Esophagus squamous epithelium (tissue), 5 donors: ENCODE results near the gene TERT. TPM values are rescaled to one million over a fixed set of nuclear protein-coding genes. Genes with fewer than 3 reads are reported as not detected.

ENCODE experiments used
- DNase-seq: peaks from one replicate; lab custom pipeline; 2025; lab: John Stamatoyannopoulos, UW
- H3K27ac ChIP-seq, 4 donors: fragments of 200-600 bp; sonication (generic); one replicate each; pipeline ENCODE4 v1.5.1; 2016 to 2019; ENCODE audit warnings: mild to moderate bottlenecking in 1 of 4
- H3K27me3 ChIP-seq, 4 donors: fragments of 200-600 bp; sonication (generic); 1 replicate in 3 of 4; 2 replicates in 1 of 4; pipeline versions ENCODE4 v1.5.1 to v1.6.0; 2017 to 2021; ENCODE audit warnings: antibody characterized with exemption in 1 of 4
- H3K36me3 ChIP-seq, 3 donors: fragments of 200-600 bp; sonication (generic); one replicate each; pipeline ENCODE4 v1.5.1; 2016 to 2019
- H3K4me1 ChIP-seq, 3 donors: fragments of 200-600 bp; sonication (generic); one replicate each; pipeline ENCODE4 v1.5.1; 2017 to 2019
- H3K4me3 ChIP-seq, 4 donors: fragments of 200-600 bp; sonication (generic); 1 replicate in 3 of 4; 2 replicates in 1 of 4; pipeline ENCODE4 v1.5.1; 2016 to 2019; ENCODE audit warnings: mild to moderate bottlenecking in 2 of 4, moderate library complexity in 1 of 4
- H3K9me3 ChIP-seq, 3 donors: fragments of 200-600 bp; sonication (generic); one replicate each; pipeline ENCODE4 v1.5.1; 2016 to 2019
- CTCF ChIP-seq, 6 experiments: fragments of 450-650 bp in 4 of 6; fragments of 200-600 bp in 2 of 6; sonication (generic) in 2 of 6; IDR thresholded peaks; one replicate each; pipeline ENCODE4 v1.5.1; 2016 to 2019; ENCODE audit warnings: antibody characterized with exemption in 6 of 6, mild to moderate bottlenecking in 4 of 6, moderate library complexity in 4 of 6
- POLR2A ChIP-seq, 4 donors: fragments of 450-650 bp; IDR thresholded peaks; one replicate each; pipeline ENCODE4 v1.6.1; 2017; ENCODE audit warnings: antibody characterized with exemption in 4 of 4, mild to moderate bottlenecking in 4 of 4, moderate library complexity in 3 of 4
- WGBS, 2 donors: methylation state at CpG; one replicate each; pipeline ENCODE4 v1.1.5; 2018; 5-methylcytosine and 5-hydroxymethylcytosine counted together
- intact Hi-C: fragments of 100-400 bp; cut with DNase I; formaldehyde crosslinking; loops from one replicate; pipeline ENCODE4 v1.15.0; 2022
- total RNA-seq, 4 donors: library from RNA; depleted of rRNA; stranded (reverse); fragments of >200 nt; gene quantifications; one replicate each; pipeline ENCODE4 v1.1.0, GENCODE V29; 2016
- donor health status: DM: yes; HTN: yes; CAD: no.

Gene TERT
- total RNA-seq, 4 donors from 2014 or later: 0.19 to 9.5 (median 0.31) TPM; not detected in 1

GRCh38 chr5:1216918-1217295, 78.0 kb downstream of the TERT start:
- peaks cover 0 to 3% (median 0%) of the 10 kb centered on the region in 3 donors for H3K9me3 ChIP-seq
- 51 to 81% methylated on average over 3 to 8 of the region's 18 CpGs for WGBS, 2 donors
- H3K27ac ChIP-seq: no peak overlapping the region
- H3K27me3 ChIP-seq: peaks cover 0 to 43% (median 0%) of the 10 kb centered on the region in 4 donors
- H3K4me3 ChIP-seq: no peak overlapping the region
- intact Hi-C loops: no loop called here
- no peak for DNase-seq
- TF ChIP-seq POLR2A (IDR thresholded peaks at IDR 0.05) (no peak), CTCF (IDR thresholded peaks at IDR 0.05) (no peak)
- H3K36me3 ChIP-seq: no peaks in the 10 kb centered on the region
- H3K4me1 ChIP-seq: no peaks in the 10 kb centered on the region

- no peak for DNase-seq
- H3K9me3 ChIP-seq: peaks cover 0 to 3% (median 0%) of the 10 kb centered on the region in 3 donors
- intact Hi-C loops: no loop called here
- TF ChIP-seq CTCF (IDR thresholded peaks at IDR 0.05) (no peak), POLR2A (IDR thresholded peaks at IDR 0.05) (no peak)
- H3K4me1 ChIP-seq: no peaks in the 10 kb centered on the region
- peaks cover 0 to 44% (median 0%) of the 10 kb centered on the region in 4 donors for H3K27me3 ChIP-seq
- 94 to 98% methylated on average over 8 to 22 of the region's 38 CpGs for WGBS, 2 donors
- no peaks in the 10 kb centered on the region for H3K36me3 ChIP-seq
- no peak overlapping the region for H3K27ac ChIP-seq
- no peak overlapping the region for H3K4me3 ChIP-seq
Observed at GRCh38 chr5:1216211-1216917, 78.5 kb downstream of the TERT start.

- no peak overlapping the region for H3K4me3 ChIP-seq
- no peak overlapping the region for H3K27ac ChIP-seq
- TF ChIP-seq POLR2A (IDR thresholded peaks at IDR 0.05) (no peak), CTCF (IDR thresholded peaks at IDR 0.05) (no peak)
- no peaks in the 10 kb centered on the region for H3K36me3 ChIP-seq
- H3K27me3 ChIP-seq: peaks cover 0 to 52% (median 0%) of the 10 kb centered on the region in 4 donors
- intact Hi-C loops: no loop called here
- no peak for DNase-seq
- 68 to 90% methylated on average over 21 of the region's 23 CpGs for WGBS, 2 donors
- no peaks in the 10 kb centered on the region for H3K4me1 ChIP-seq
- H3K9me3 ChIP-seq: peaks cover 0 to 3% (median 0%) of the 10 kb centered on the region in 3 donors
Observed at GRCh38 chr5:1215320-1216096, 79.4 kb downstream of the TERT start.

GRCh38 chr5:1214936-1215220, 80.0 kb downstream of the TERT start:
- H3K9me3 ChIP-seq: peaks cover 0 to 3% (median 0%) of the 10 kb centered on the region in 3 donors
- WGBS, 2 donors: 53 to 55% methylated on average over 2 of the region's 2 CpGs
- no peaks in the 10 kb centered on the region for H3K36me3 ChIP-seq
- no peaks in the 10 kb centered on the region for H3K4me1 ChIP-seq
- no peak for DNase-seq
- no peak overlapping the region for H3K27ac ChIP-seq
- no peak for TF ChIP-seq CTCF (IDR thresholded peaks at IDR 0.05)
- TF ChIP-seq POLR2A (IDR thresholded peaks at IDR 0.05): no peak
- intact Hi-C loops: no loop called here
- no peak overlapping the region for H3K4me3 ChIP-seq
- H3K27me3 ChIP-seq: peaks cover 0 to 58% (median 0%) of the 10 kb centered on the region in 4 donors
